HCT116 (cell line): ENCODE data around the gene CENPT. TPM values are rescaled to one million over a fixed set of nuclear protein-coding genes. Genes with fewer than 3 reads are reported as not detected.

ENCODE experiments used
- ATAC-seq: fragments of 200-7000 bp; cut with Tn5 transposase; 2 replicates; pipeline ENCODE4 v1.9.1; 2020; ENCODE audit warnings: mild to moderate bottlenecking, moderate library complexity
- BruUV-seq: library from RNA; stranded (reverse); fragments of 400-500 nt; replicated peaks from 2 replicates; lab custom pipeline; 2021; lab: Mats Ljungman, UMichigan
- CTCF ChIA-PET: fragments of 300-600 bp; sonication (Branson Sonifier 250); formaldehyde crosslinking; loops from one replicate; lab custom pipeline; 2021; ENCODE audit warnings: antibody characterized with exemption; lab: Charles Lee
- POLR2A ChIA-PET: fragments of 300-600, 350-600 bp; sonication (Branson Sonifier 250); formaldehyde crosslinking; loops from one replicate; lab custom pipeline; 2021; ENCODE audit warnings: antibody characterized with exemption; lab: Charles Lee
- RAD21 ChIA-PET, 2 experiments: fragments of 300-600 bp; sonication (Branson Sonifier 250); formaldehyde crosslinking; loops; one replicate each; lab custom pipeline; 2023; ENCODE audit warnings: low total read pairs in 2 of 2; ENCODE audit not compliant: uncharacterized antibody in 2 of 2, unreplicated experiment in 2 of 2, low non-redundant PET in 1 of 2; lab: Charles Lee
- DNase-seq: peaks from one replicate; pipeline ENCODE4 v3.0.0-alpha.2; 2010; ENCODE audit warnings: low read depth, low spot score
- H2AFZ ChIP-seq: fragments of 200-600 bp; shearing (Covaris generic), sonication (generic); 2 replicates; pipeline ENCODE4 v1.6.1; 2017; ENCODE audit warnings: low read depth, mixed run types, mixed read lengths, antibody characterized with exemption, low read length; ENCODE audit not compliant: poor library complexity, severe bottlenecking
- H3K27ac ChIP-seq: 2 replicates; pipeline ENCODE4 v1.5.1; 2012; ENCODE audit warnings: low read depth, low read length
- H3K27me3 ChIP-seq: fragments of 200-600 bp; sonication (generic); 2 replicates; pipeline ENCODE4 v1.6.1; 2016; ENCODE audit warnings: mixed run types, low read length, mixed read lengths; ENCODE audit not compliant: insufficient read depth
- H3K36me3 ChIP-seq, 2 experiments: fragments of 200-500 bp in 1 of 2; fragments of 200-600 bp in 1 of 2; sonication (Bioruptor generic) in 1 of 2; sonication (generic) in 1 of 2; 2 replicates each; pipeline versions ENCODE4 v1.5.1 to v1.6.1; 2014 to 2016; ENCODE audit warnings: low read length in 2 of 2, inconsistent platforms in 1 of 2, mixed read lengths in 1 of 2, mixed run types in 1 of 2; ENCODE audit not compliant: insufficient read depth in 2 of 2, control insufficient read depth in 1 of 2
- H3K4me1 ChIP-seq, 2 experiments: fragments of 200-600 bp in 1 of 2; sonication (generic) in 1 of 2; 2 replicates each; pipeline versions ENCODE4 v1.5.1 to v1.6.1; 2012 to 2017; ENCODE audit warnings: low read length in 2 of 2, inconsistent platforms in 1 of 2, mild to moderate bottlenecking in 1 of 2, mixed read lengths in 1 of 2, mixed run types in 1 of 2, moderate library complexity in 1 of 2; ENCODE audit not compliant: insufficient read depth in 2 of 2, control insufficient read depth in 1 of 2
- H3K4me2 ChIP-seq: fragments of 200-600 bp; sonication (generic); 2 replicates; pipeline ENCODE4 v1.6.1; 2017; ENCODE audit warnings: mixed run types, low read length, mixed read lengths
- H3K4me3 ChIP-seq, 2 experiments: fragments of 200-600 bp in 1 of 2; sonication (generic) in 1 of 2; replicated peaks in 1 of 2; 2 replicates each; pipeline ENCODE4 v1.5.1; 2011 to 2016; ENCODE audit warnings: low read length in 2 of 2, control low read depth in 1 of 2, low read depth in 1 of 2, mild to moderate bottlenecking in 1 of 2, mixed read lengths in 1 of 2, mixed run types in 1 of 2
- H3K79me2 ChIP-seq: fragments of 200-600 bp; sonication (generic); 2 replicates; pipeline ENCODE4 v1.6.1; 2017; ENCODE audit warnings: mild to moderate bottlenecking, mixed run types, low read length, moderate library complexity, mixed read lengths; ENCODE audit not compliant: insufficient read depth
- H3K9ac ChIP-seq: fragments of 200-600 bp; sonication (generic); 2 replicates; pipeline ENCODE4 v1.6.1; 2016; ENCODE audit warnings: low read length, mixed read lengths
- H3K9me2 ChIP-seq: fragments of 200-600 bp; sonication (generic), shearing (Covaris generic); 2 replicates; pipeline ENCODE4 v1.6.1; 2017; ENCODE audit warnings: mixed run types, mild to moderate bottlenecking, moderate library complexity; ENCODE audit not compliant: insufficient read depth
- H3K9me3 ChIP-seq, 2 experiments: fragments of 200-500 bp in 1 of 2; fragments of 200-600 bp in 1 of 2; sonication (Bioruptor generic) in 1 of 2; sonication (generic) in 1 of 2; 2 replicates each; pipeline ENCODE4 v1.6.1; 2014 to 2017; ENCODE audit warnings: low read length in 2 of 2, mixed read lengths in 2 of 2, inconsistent platforms in 1 of 2, low read depth in 1 of 2, mild to moderate bottlenecking in 1 of 2, mixed run types in 1 of 2, moderate library complexity in 1 of 2; ENCODE audit not compliant: control insufficient read depth in 1 of 2, insufficient read depth in 1 of 2
- H4K20me1 ChIP-seq: fragments of 200-600 bp; sonication (generic), shearing (Covaris generic); 2 replicates; pipeline ENCODE4 v1.6.1; 2017; ENCODE audit warnings: mixed run types, mild to moderate bottlenecking, moderate library complexity; ENCODE audit not compliant: insufficient read depth
- CTCF ChIP-seq, 3 experiments: fragments of 200-600 bp in 1 of 3; sonication (generic) in 1 of 3; IDR thresholded peaks in 2 of 3; conservative IDR thresholded peaks in 1 of 3; 2 replicates each; pipeline ENCODE4 v1.5.1; 2012 to 2017; ENCODE audit warnings: low read depth in 2 of 3, low read length in 2 of 3, antibody characterized with exemption in 1 of 3, borderline replicate concordance in 1 of 3, control low read depth in 1 of 3, mild to moderate bottlenecking in 1 of 3, mixed read lengths in 1 of 3, mixed run types in 1 of 3, moderate library complexity in 1 of 3; ENCODE audit not compliant: insufficient read depth in 1 of 3
- ELF1 ChIP-seq: IDR thresholded peaks from 2 replicates; pipeline ENCODE4 v1.6.1; 2012; ENCODE audit warnings: low read depth, borderline replicate concordance
- FOSL1 ChIP-seq: IDR thresholded peaks from 2 replicates; pipeline ENCODE4 v1.6.1; 2012; ENCODE audit warnings: low read depth
- POLR2A ChIP-seq: IDR thresholded peaks from 2 replicates; pipeline ENCODE4 v1.7.0; 2011; ENCODE audit warnings: borderline replicate concordance; ENCODE audit not compliant: insufficient read depth, insufficient read length; ENCODE audit errors: extremely low read depth
- POLR2AphosphoS5 ChIP-seq: IDR thresholded peaks from 2 replicates; pipeline ENCODE4 v1.6.1; 2011; ENCODE audit warnings: mild to moderate bottlenecking, low read depth, low read length, moderate library complexity
- RAD21 ChIP-seq: IDR thresholded peaks from 2 replicates; pipeline ENCODE4 v1.6.1; 2012; ENCODE audit warnings: low read depth, mild to moderate bottlenecking
- ZBTB33 ChIP-seq: IDR thresholded peaks from 2 replicates; pipeline ENCODE4 v1.6.1; 2011; ENCODE audit warnings: mild to moderate bottlenecking, low read length, moderate library complexity; ENCODE audit not compliant: insufficient replicate concordance; ENCODE audit errors: extremely low read depth
- ZFX ChIP-seq: fragments of 450-650 bp; IDR thresholded peaks from 2 replicates; pipeline ENCODE4 v1.6.1; 2017
- ZNF274 ChIP-seq: fragments of 200-500 bp; sonication (Bioruptor generic); IDR thresholded peaks from 2 replicates; pipeline ENCODE4 v1.6.1; 2014; ENCODE audit warnings: mild to moderate bottlenecking, low read depth, low read length, inconsistent platforms
- intact Hi-C: fragments of 100-400 bp; cut with micrococcal nuclease; formaldehyde crosslinking; loops from 2 replicates; pipeline ENCODE4 v1.10.0; 2022
- total RNA-seq: library from RNA; stranded (reverse); gene quantifications from one replicate; pipeline ENCODE4 v1.2.1, GENCODE V29; 2021; ENCODE audit not compliant: unreplicated experiment

Gene CENPT
- total RNA-seq, 1 experiment from 2014 or later = 40.5 TPM

- TF ChIP-seq CTCF (IDR thresholded peaks at IDR 0.05 in 2 of 3, conservative IDR thresholded peaks at IDR 0.05 in 1 of 3; ENCODE audit: borderline replicate concordance in 1 of 3, insufficient read depth in 1 of 3, low read depth in 2 of 3, low read length in 2 of 3) = no peak
- TF ChIP-seq FOSL1 = no peak
- no peak for TF ChIP-seq POLR2AphosphoS5
- no peak for TF ChIP-seq POLR2A
- TF ChIP-seq RAD21 = no peak
Observed at GRCh38 chr16:67874372-67874771, 26.9 kb upstream of the CENPT start (continued).

GRCh38 chr16:67873435-67874370, 26.2 kb upstream of the CENPT start:
- RAD21 ChIA-PET = no interaction called here

More at GRCh38 chr16:67873435-67874370, 26.2 kb upstream of the CENPT start:
- no peaks in the 10 kb centered on the region for H4K20me1 ChIP-seq
- peak overlapping the region; percentile 70 for H3K27ac ChIP-seq
- H3K9ac ChIP-seq = peak overlapping the region; percentile 93
- intact Hi-C loops = no loop called here
- ChIA-PET POLR2A (no interaction called here), CTCF (interaction anchor here (2.7 kb wide), 1 partner anchor 10 kb away, joined by 12 read pairs; the partner anchor contains the start of gene NRN1L)
- H3K4me3 ChIP-seq = peak overlapping the region; percentile 82 to 97
- TF ChIP-seq ZBTB33 = no peak
- TF ChIP-seq ZFX = peak; percentile 68; the same call in 1 of the 2 replicates
- TF ChIP-seq ELF1 = no peak
- TF ChIP-seq ZNF274 = no peak
- H2AFZ ChIP-seq = no peak overlapping the region
- BruUV-seq = TSS peak; percentile 46
- peak; percentile 32 for ATAC-seq
- peaks cover 39% of the 10 kb centered on the region for H3K79me2 ChIP-seq
- no peaks in the 10 kb centered on the region for H3K9me3 ChIP-seq
- no peaks in the 10 kb centered on the region for H3K27me3 ChIP-seq
- H3K4me2 ChIP-seq = peak overlapping the region; percentile 99
- no peak for DNase-seq
- peaks cover 32 to 38% of the 10 kb centered on the region in 2 experiments; a peak in 3 of 4 replicates for H3K36me3 ChIP-seq
- H3K9me2 ChIP-seq = no peaks in the 10 kb centered on the region
- peaks cover 7 to 17% of the 10 kb centered on the region in 2 experiments for H3K4me1 ChIP-seq
